ENCODE data around the gene CD99. TPM values are rescaled to one million over a fixed set of nuclear protein-coding genes. Genes with fewer than 3 reads are reported as not detected.

CD99 gene
- total RNA-seq, 6 donors from 2014 or later = 135 to 300 (median 233) TPM

DNA sequence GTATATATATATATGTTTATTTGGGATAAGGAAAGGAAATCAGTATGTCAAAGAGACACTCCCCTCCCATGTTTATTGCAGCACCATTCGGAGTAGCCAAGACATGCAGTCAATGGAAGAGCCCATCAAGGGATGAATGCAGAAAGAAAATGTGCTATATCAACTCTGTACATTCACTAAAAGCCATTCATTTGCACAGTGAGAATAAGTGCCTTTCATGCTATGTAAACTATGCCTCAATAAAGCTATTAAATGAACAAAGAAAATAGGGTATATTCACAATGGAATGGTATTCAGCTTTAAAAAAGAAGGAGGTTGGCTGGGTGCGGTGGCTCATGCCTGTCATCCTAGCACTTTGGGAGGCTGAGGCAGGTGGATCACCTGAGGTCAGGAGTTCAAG is 20.3 kb downstream of the CD99 start:
- H3K36me3 ChIP-seq = peaks cover 0 to 37% (median 21%) of the 10 kb centered on the region in 4 donors
- TF ChIP-seq EP300 (IDR thresholded peaks at IDR 0.05) (no peak), POLR2A (IDR thresholded peaks at IDR 0.05) (no peak), POLR2AphosphoS5 (IDR thresholded peaks at IDR 0.05) (no peak)
- TF ChIP-seq, protein P1, sequence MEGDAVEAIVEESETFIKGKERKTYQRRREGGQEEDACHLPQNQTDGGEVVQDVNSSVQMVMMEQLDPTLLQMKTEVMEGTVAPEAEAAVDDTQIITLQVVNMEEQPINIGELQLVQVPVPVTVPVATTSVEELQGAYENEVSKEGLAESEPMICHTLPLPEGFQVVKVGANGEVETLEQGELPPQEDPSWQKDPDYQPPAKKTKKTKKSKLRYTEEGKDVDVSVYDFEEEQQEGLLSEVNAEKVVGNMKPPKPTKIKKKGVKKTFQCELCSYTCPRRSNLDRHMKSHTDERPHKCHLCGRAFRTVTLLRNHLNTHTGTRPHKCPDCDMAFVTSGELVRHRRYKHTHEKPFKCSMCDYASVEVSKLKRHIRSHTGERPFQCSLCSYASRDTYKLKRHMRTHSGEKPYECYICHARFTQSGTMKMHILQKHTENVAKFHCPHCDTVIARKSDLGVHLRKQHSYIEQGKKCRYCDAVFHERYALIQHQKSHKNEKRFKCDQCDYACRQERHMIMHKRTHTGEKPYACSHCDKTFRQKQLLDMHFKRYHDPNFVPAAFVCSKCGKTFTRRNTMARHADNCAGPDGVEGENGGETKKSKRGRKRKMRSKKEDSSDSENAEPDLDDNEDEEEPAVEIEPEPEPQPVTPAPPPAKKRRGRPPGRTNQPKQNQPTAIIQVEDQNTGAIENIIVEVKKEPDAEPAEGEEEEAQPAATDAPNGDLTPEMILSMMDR (IDR thresholded peaks at IDR 0.05) = no peak
- H3K27me3 ChIP-seq = no peaks in the 10 kb centered on the region
- DNase-seq (no peak), ATAC-seq (ENCODE audit: low FRiP score in 2 of 2) (no peak)
- H3K9me3 ChIP-seq = no peaks in the 10 kb centered on the region
- no peak overlapping the region for H3K4me3 ChIP-seq
- peaks cover 37 to 50% (median 46%) of the 10 kb centered on the region in 4 donors for H3K4me1 ChIP-seq
- H3K27ac ChIP-seq = no peak overlapping the region
- WGBS, 2 donors = 89 to 90% methylated on average over 2 of the region's 2 CpGs

- H3K36me3 ChIP-seq = peaks cover under 1 to 47% (median 25%) of the 10 kb centered on the region in 4 donors
These were observed 21.3 kb downstream of the CD99 start for GRCh38 chrX:2712428-2712827.

DNA sequence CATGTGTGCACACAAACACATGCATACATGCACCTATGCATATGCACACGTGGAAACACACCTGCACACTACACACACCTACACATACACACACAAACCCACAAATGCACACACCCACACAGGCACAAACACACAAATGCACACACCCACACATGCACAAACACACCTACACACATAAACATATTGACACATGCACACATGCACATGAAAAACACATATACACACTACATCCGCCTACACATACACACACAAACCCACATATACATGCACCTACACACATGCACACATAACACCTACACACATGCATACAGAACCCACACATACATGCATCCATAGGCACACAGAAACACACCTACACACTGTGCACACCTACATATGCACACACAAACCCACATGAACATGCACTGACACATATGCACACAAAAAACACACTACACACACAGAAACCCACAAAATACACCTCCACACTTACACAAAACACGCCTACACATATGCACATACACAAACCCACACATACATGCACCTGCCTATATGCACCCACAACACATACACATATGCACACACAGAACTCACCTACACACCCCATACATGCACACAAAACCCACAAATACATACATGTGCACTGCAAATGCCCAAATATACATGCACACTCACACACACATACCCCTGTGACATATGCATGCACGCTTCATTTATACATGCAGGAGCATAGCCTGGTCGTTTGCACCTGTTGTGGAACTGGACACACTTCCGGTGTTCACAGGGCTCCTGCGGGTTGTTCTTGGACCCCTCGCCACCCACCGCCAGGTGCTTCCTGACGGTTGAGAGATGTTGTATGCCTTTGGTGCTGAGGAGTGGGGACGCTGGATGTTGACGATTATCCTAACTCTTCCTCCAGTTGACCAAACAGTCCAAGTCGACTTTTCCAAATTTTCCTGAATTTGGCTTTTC is 22.1 kb downstream of the CD99 start:
- Histone ChIP-seq H3K27me3 (no peaks in the 10 kb centered on the region), H3K4me1 (peaks cover 20 to 33% (median 28%) of the 10 kb centered on the region in 4 donors), H3K9me3 (no peaks in the 10 kb centered on the region), H3K36me3 (peaks cover 2 to 54% (median 30%) of the 10 kb centered on the region in 4 donors), H3K27ac (no peak overlapping the region), H3K4me3 (no peak overlapping the region)
- TF ChIP-seq EP300 (IDR thresholded peaks at IDR 0.05) = no peak
- no peak for TF ChIP-seq POLR2AphosphoS5 (IDR thresholded peaks at IDR 0.05)
- TF ChIP-seq, protein P1 (IDR thresholded peaks at IDR 0.05) = no peak
- no peak for TF ChIP-seq POLR2A (IDR thresholded peaks at IDR 0.05)
- ATAC-seq (ENCODE audit: low FRiP score in 2 of 2) = no peak
- DNase-seq = no peak
- 66 to 71% methylated on average over 9 to 13 of the region's 13 CpGs for WGBS, 2 donors

More at GRCh38 chrX:2712428-2712827, 21.3 kb downstream of the CD99 start:
- Histone ChIP-seq H3K27ac (no peak overlapping the region), H3K4me3 (no peak overlapping the region), H3K9me3 (no peaks in the 10 kb centered on the region), H3K4me1 (peaks cover 28 to 40% (median 36%) of the 10 kb centered on the region in 4 donors), H3K27me3 (no peaks in the 10 kb centered on the region)
- TF ChIP-seq POLR2AphosphoS5 (IDR thresholded peaks at IDR 0.05) (no peak), POLR2A (IDR thresholded peaks at IDR 0.05) (no peak), EP300 (IDR thresholded peaks at IDR 0.05) (no peak)
- TF ChIP-seq, protein P1 (IDR thresholded peaks at IDR 0.05) = no peak
- ATAC-seq (ENCODE audit: low FRiP score in 2 of 2) (no peak), DNase-seq (no peak)
- 91 to 93% methylated on average over 9 of the region's 9 CpGs for WGBS, 2 donors

DNA sequence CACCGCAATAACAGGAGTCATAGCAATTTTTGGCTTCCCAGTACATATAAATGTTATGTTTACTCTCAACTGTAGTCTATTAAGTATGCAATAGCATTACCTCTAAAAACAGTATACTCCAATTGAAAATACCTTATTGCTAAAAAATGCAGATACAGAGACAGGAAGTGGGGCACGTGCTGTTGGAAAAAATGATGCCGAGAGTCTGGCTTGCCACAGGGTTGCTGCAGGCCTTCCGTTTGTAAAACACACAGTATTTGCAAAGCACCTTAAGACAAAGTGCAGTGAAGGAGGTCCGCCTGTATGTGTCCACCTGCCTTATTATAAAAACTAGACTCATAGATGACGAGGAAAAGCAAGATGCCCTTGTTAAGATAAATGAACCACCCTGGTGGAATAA is 23.5 kb downstream of the CD99 start:
- 71% methylated on average over 6 of the region's 6 CpGs for WGBS, 2 donors
- DNase-seq = no peak
- H3K27me3 ChIP-seq = no peaks in the 10 kb centered on the region
- H3K4me3 ChIP-seq = no peak overlapping the region
- no peak for TF ChIP-seq POLR2AphosphoS5 (IDR thresholded peaks at IDR 0.05)
- TF ChIP-seq EP300 (IDR thresholded peaks at IDR 0.05) = no peak
- no peak for TF ChIP-seq POLR2A (IDR thresholded peaks at IDR 0.05)
- H3K4me1 ChIP-seq = peaks cover 6 to 19% (median 14%) of the 10 kb centered on the region in 4 donors
- no peak overlapping the region for H3K27ac ChIP-seq
- H3K9me3 ChIP-seq = no peaks in the 10 kb centered on the region
- ATAC-seq (ENCODE audit: low FRiP score in 2 of 2) = no peak
- peaks cover 6 to 68% (median 42%) of the 10 kb centered on the region in 4 donors for H3K36me3 ChIP-seq

DNA sequence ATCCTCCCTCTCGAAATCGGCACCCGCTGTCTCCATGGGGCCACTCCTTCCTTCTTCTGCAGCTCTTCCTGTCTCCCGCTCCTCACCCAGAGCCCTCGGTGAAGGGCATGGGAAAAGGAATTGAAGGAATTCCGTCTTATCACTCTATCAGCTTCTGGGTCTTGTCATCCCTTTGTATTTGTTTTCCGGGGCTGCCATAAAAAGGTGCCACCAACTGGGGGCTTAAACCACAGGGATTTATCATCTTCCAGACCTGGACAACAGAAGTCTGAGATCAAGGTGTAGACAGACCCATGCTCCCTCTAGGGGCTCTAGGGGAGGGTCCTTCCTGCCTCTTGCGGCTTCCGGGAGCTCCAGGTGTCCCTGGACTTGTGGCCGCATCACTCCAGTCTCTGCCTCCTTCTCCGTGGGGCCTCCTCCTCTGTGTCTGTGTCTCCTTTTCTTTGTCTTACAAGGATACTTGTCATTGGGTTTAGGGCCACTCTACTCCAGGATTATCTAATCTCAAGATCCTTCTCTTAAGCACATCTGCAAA is 24.0 kb downstream of the CD99 start:
- Histone ChIP-seq H3K9me3 (no peaks in the 10 kb centered on the region), H3K36me3 (peaks cover 10 to 74% (median 48%) of the 10 kb centered on the region in 4 donors)

More for the DNA sequence above, 24.0 kb downstream of the CD99 start:
- 86% methylated on average over 11 of the region's 11 CpGs for WGBS, 2 donors
- Histone ChIP-seq H3K4me3 (no peak overlapping the region), H3K27me3 (no peaks in the 10 kb centered on the region), H3K4me1 (peaks cover under 1 to 13% (median 9%) of the 10 kb centered on the region in 4 donors), H3K27ac (no peak overlapping the region)
- no peak for ATAC-seq (ENCODE audit: low FRiP score in 2 of 2)
- no peak for TF ChIP-seq EP300 (IDR thresholded peaks at IDR 0.05)
- TF ChIP-seq, protein P1 (IDR thresholded peaks at IDR 0.05) = no peak
- no peak for TF ChIP-seq POLR2A (IDR thresholded peaks at IDR 0.05)
- no peak for TF ChIP-seq POLR2AphosphoS5 (IDR thresholded peaks at IDR 0.05)
- no peak for DNase-seq
